Smooth muscle cell of the coronary artery (primary cell): ENCODE data around the gene CRIP1. TPM values are rescaled to one million over a fixed set of nuclear protein-coding genes. Genes with fewer than 3 reads are reported as not detected.

Source experiments
- total RNA-seq: library from RNA; depleted of rRNA; stranded (reverse); fragments of >200 nt; gene quantifications from 2 replicates; pipeline ENCODE4 v1.2.3, GENCODE V29; 2014; ENCODE audit warnings: low replicate concordance

CRIP1 gene
- 1.2 and 7.7 TPM in 2 replicates for total RNA-seq

GRCh38 chr14:105486163-105486973, at the start of gene CRIP1:
Gene CRIP1, plus strand, starts transcription at chr14:105486886. Its CDS starts 374 bp downstream, at chr14:105487260.

GRCh38 chr14:105474483-105475268, 12.0 kb upstream of the CRIP1 start, which contains the start of gene CRIP2:
Gene CRIP2, plus strand, starts transcription at chr14:105474821. Its CDS starts 42 bp downstream, at chr14:105474863.

GRCh38 chr14:105490572-105491365, 4.1 kb downstream of the CRIP1 start, which contains the start of gene TEDC1:
Gene TEDC1, plus strand, starts transcription at chr14:105491246. Its CDS starts 130 bp downstream, at chr14:105491376.

GRCh38 chr14:105525861-105526775, 39.4 kb downstream of the CRIP1 start, which contains the start of gene TMEM121:
Gene TMEM121, plus strand, starts transcription at chr14:105526583. Its CDS starts 2,252 bp downstream, at chr14:105528835.

Other genes with a start within 250 kb of the CRIP1 start
- gene BTBD6, start 238.4 kb upstream of the CRIP1 start, total RNA-seq, result 29.3 and 37.4 TPM in 2 replicates
- 22.7 and 37.1 TPM in 2 replicates for gene BRF1, start 185.9 kb upstream of the CRIP1 start, total RNA-seq
- 40.9 and 67.9 TPM in 2 replicates for gene PACS2, start 172.1 kb upstream of the CRIP1 start, total RNA-seq
- gene TEX22, start 88.3 kb upstream of the CRIP1 start, total RNA-seq, result 0.23 TPM in 2 replicates
- gene MTA1, start 67.1 kb upstream of the CRIP1 start, total RNA-seq, result 25.0 and 31.4 TPM in 2 replicates
- gene CRIP2, start 12.1 kb upstream of the CRIP1 start, total RNA-seq, result 20.5 and 148 TPM in 2 replicates
- gene TEDC1, start 4.4 kb downstream of the CRIP1 start, total RNA-seq, result 1.9 and 5.5 TPM in 2 replicates
- gene TMEM121, start 39.7 kb downstream of the CRIP1 start, total RNA-seq, result 12.6 and 13.6 TPM in 2 replicates